Hepatocyte (in vitro differentiated cells): Measurements from ENCODE around the gene THRAP3. TPM values are rescaled to one million over a fixed set of nuclear protein-coding genes. Genes with fewer than 3 reads are reported as not detected.
A peak's percentile ranks its signal among the peaks of the same experiment; 100 is the strongest.

Source experiments
- DNase-seq: peaks from one replicate; pipeline ENCODE4 v3.0.0-alpha.2; 2016; ENCODE audit warnings: low spot score
- H2AFZ ChIP-seq: fragments of 200-600 bp; sonication (generic); 2 replicates; pipeline ENCODE4 v1.6.0; 2016; ENCODE audit warnings: antibody characterized with exemption, mild to moderate bottlenecking
- H3K27ac ChIP-seq: fragments of 200-600 bp; sonication (generic); 2 replicates; pipeline ENCODE4 v1.5.1; 2016; ENCODE audit warnings: mild to moderate bottlenecking
- H3K27me3 ChIP-seq: fragments of 200-600 bp; sonication (generic); 2 replicates; pipeline ENCODE4 v1.6.1; 2016
- H3K36me3 ChIP-seq: fragments of 200-600 bp; sonication (generic); replicated peaks from 2 replicates; pipeline ENCODE4 v1.5.1; 2016; ENCODE audit warnings: low read depth; ENCODE audit not compliant: insufficient read depth
- H3K4me1 ChIP-seq: fragments of 200-600 bp; sonication (generic); 2 replicates; pipeline ENCODE4 v1.5.1; 2016; ENCODE audit warnings: mild to moderate bottlenecking, moderate library complexity; ENCODE audit not compliant: insufficient read depth
- H3K4me2 ChIP-seq: fragments of 200-600 bp; sonication (generic); 2 replicates; pipeline ENCODE4 v1.6.0; 2016
- H3K4me3 ChIP-seq: fragments of 200-600 bp; sonication (generic); 2 replicates; pipeline ENCODE4 v1.5.1; 2016; ENCODE audit warnings: mild to moderate bottlenecking
- H3K79me2 ChIP-seq: fragments of 200-600 bp; sonication (generic); 2 replicates; pipeline ENCODE4 v1.6.0; 2017; ENCODE audit warnings: mild to moderate bottlenecking
- H3K9me2 ChIP-seq: fragments of 200-600 bp; sonication (generic); replicated peaks from 2 replicates; pipeline ENCODE4 v1.6.0; 2017; ENCODE audit warnings: mild to moderate bottlenecking; ENCODE audit not compliant: insufficient read depth
- H3K9me3 ChIP-seq: fragments of 200-600 bp; sonication (generic); 2 replicates; pipeline ENCODE4 v1.5.1; 2016; ENCODE audit warnings: low read depth, mild to moderate bottlenecking
- H4K20me1 ChIP-seq: fragments of 200-600 bp; sonication (generic); 2 replicates; pipeline ENCODE4 v1.6.0; 2016; ENCODE audit warnings: mild to moderate bottlenecking; ENCODE audit not compliant: insufficient read depth, poor library complexity, severe bottlenecking
- CTCF ChIP-seq: fragments of 200-600 bp; sonication (generic); IDR thresholded peaks from 2 replicates; pipeline ENCODE4 v1.5.1; 2016; ENCODE audit warnings: antibody characterized with exemption, mild to moderate bottlenecking; ENCODE audit not compliant: poor library complexity
- EZH2 ChIP-seq: fragments of 200-600 bp; sonication (generic); IDR thresholded peaks from 2 replicates; pipeline ENCODE4 v1.6.1; 2016; ENCODE audit warnings: antibody characterized with exemption, mild to moderate bottlenecking, borderline replicate concordance
- EZH2phosphoT487 ChIP-seq: fragments of 200-600 bp; sonication (generic); IDR thresholded peaks from one replicate; pipeline ENCODE4 v1.6.1; 2018; ENCODE audit warnings: antibody characterized with exemption, mild to moderate bottlenecking, low read depth, moderate library complexity; ENCODE audit not compliant: unreplicated experiment, severe bottlenecking
- WGBS: methylation state at CpG from one replicate; pipeline ENCODE4 v1.1.6; 2016; ENCODE audit warnings: low lambda C conversion rate; ENCODE audit errors: missing lambda C conversion rate; 5-methylcytosine and 5-hydroxymethylcytosine counted together
- polyA plus RNA-seq: library from polyadenylated mRNA; unstranded; fragments of >200 nt; fragmentation: Nextera tagmentation; extraction: Ambion mirVana; gene quantifications from 2 replicates; pipeline ENCODE4 v1.2.1, GENCODE V29; 2016
- total RNA-seq: library from RNA; depleted of rRNA; stranded (reverse); fragments of >200 nt; gene quantifications from 2 replicates; pipeline ENCODE4 v1.2.3, GENCODE V29; 2014

The THRAP3 gene
- total and polyA plus RNA-seq, 2 experiments from 2014 or later, result 45.8 to 82.7 TPM

GRCh38 chr1:36350659-36351226 lies 126.5 kb downstream of the THRAP3 start:
- Histone ChIP-seq H2AFZ (no peak overlapping the region), H3K9me3 (no peaks in the 10 kb centered on the region), H3K27ac (peak overlapping the region; percentile 82), H3K4me1 (peaks cover 21% of the 10 kb centered on the region), H3K36me3 (no peaks in the 10 kb centered on the region), H3K4me3 (no peak overlapping the region), H4K20me1 (no peaks in the 10 kb centered on the region), H3K9me2 (no peaks in the 10 kb centered on the region), H3K79me2 (no peaks in the 10 kb centered on the region), H3K27me3 (no peaks in the 10 kb centered on the region), H3K4me2 (no peak overlapping the region)
- 86% methylated on average over 13 of the region's 13 CpGs for WGBS
- TF ChIP-seq CTCF (no peak), EZH2phosphoT487 (no peak)
- DNase-seq, result no peak

- Histone ChIP-seq H3K27ac (peak overlapping the region; percentile 82), H3K9me3 (no peaks in the 10 kb centered on the region), H3K27me3 (no peaks in the 10 kb centered on the region), H3K79me2 (no peaks in the 10 kb centered on the region), H2AFZ (no peak overlapping the region), H3K4me3 (no peak overlapping the region), H3K4me1 (peaks cover 21% of the 10 kb centered on the region), H4K20me1 (no peaks in the 10 kb centered on the region), H3K4me2 (no peak overlapping the region), H3K9me2 (no peaks in the 10 kb centered on the region), H3K36me3 (no peaks in the 10 kb centered on the region)
- WGBS, result 71% methylated on average over 14 of the region's 14 CpGs
- DNase-seq, result peak; percentile 49
- TF ChIP-seq EZH2 (no peak), EZH2phosphoT487 (no peak), CTCF (no peak)
Observed at GRCh38 chr1:36351227-36351977, 127.2 kb downstream of the THRAP3 start.

DNA sequence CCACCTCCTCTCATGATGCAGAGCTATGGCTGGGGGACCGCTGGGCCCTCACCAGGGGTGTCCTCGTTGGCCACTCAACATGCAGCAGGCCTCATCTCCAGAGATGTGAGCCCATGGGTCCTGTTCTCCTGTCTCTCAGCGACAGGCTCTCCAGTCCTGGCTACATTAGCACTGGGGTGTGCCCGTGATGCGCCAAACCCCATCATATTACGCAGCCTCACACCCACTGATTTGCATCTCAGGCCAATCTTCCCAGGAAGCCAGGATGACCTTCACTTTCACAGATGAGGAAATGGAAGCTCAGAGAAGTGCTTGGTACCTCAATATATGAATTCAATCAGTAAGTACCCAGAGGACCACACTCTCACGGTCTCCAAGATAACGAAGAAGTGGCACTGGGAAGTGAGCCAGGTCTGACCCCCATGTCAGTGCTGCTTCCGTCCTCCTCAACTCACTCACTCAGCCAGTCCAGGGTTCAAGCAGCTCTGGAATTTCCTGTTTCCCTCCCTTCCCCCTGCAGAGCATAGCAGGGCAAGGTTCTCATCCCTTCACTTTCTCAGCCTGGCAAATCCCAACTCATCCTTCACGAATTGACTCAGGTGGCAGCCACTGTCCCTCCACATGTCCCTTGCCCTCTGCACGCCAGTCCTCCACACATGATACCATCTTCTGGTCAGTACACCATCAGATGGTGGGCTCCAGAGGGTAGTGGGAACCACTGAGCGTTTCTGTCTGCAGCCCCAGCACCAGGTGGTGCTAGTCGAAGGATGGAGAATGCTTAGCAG lies 128.1 kb downstream of the THRAP3 start:
- H3K36me3 ChIP-seq, result no peaks in the 10 kb centered on the region
- peak overlapping the region; percentile 82 for H3K27ac ChIP-seq
- TF ChIP-seq CTCF (no peak), EZH2phosphoT487 (no peak), EZH2 (no peak)
- H3K27me3 ChIP-seq, result no peaks in the 10 kb centered on the region
- DNase-seq, result no peak
- H2AFZ ChIP-seq, result no peak overlapping the region
- H3K79me2 ChIP-seq, result no peaks in the 10 kb centered on the region
- peaks cover 21% of the 10 kb centered on the region for H3K4me1 ChIP-seq
- no peak overlapping the region for H3K4me3 ChIP-seq
- WGBS, result 90% methylated on average over 13 of the region's 13 CpGs
- no peaks in the 10 kb centered on the region for H3K9me3 ChIP-seq
- no peaks in the 10 kb centered on the region for H3K9me2 ChIP-seq
- H3K4me2 ChIP-seq, result no peak overlapping the region
- no peaks in the 10 kb centered on the region for H4K20me1 ChIP-seq
